ENCODE data around the gene CMPK1. TPM values are rescaled to one million over a fixed set of nuclear protein-coding genes. Genes with fewer than 3 reads are reported as not detected.

The CMPK1 gene
- total RNA-seq, 2 experiments from 2014 or later, result 99.7 to 101 TPM

GRCh38 chr1:47396671-47397196 lies 63.1 kb downstream of the CMPK1 start:
- POLR2A ChIA-PET, result no interaction called here
- Mint-ChIP-seq H3K4me3 (no peak overlapping the region), H3K9me3 (no peaks in the 10 kb centered on the region), H3K4me1 (ENCODE audit: low read depth) (no peaks in the 10 kb centered on the region), H3K27me3 (peaks cover 17% of the 10 kb centered on the region), H3K36me3 (ENCODE audit: low read depth) (no peaks in the 10 kb centered on the region), H3K27ac (no peak overlapping the region)
- CTCF ChIA-PET, result interaction anchor here (1.3 to 2.0 kb wide), 2 partner anchors 8 to 39 kb away, joined by 4 to 13 read pairs; no protein-coding TSS in a partner anchor
- ATAC-seq, result no peak
- DNase-seq, result no peak
- intact Hi-C loops (cut with micrococcal nuclease), result no loop called here
- no peak for TF ChIP-seq CTCF (IDR thresholded peaks at IDR 0.05)

- H3K4me1 Mint-ChIP-seq (ENCODE audit: low read depth), result no peaks in the 10 kb centered on the region
- no peaks in the 10 kb centered on the region for H3K36me3 Mint-ChIP-seq (ENCODE audit: low read depth)
- DNase-seq (no peak), ATAC-seq (no peak)
- no peak overlapping the region for H3K27ac Mint-ChIP-seq
- H3K4me3 Mint-ChIP-seq, result no peak overlapping the region
- ChIA-PET CTCF (interaction anchor here (0.7 to 1.7 kb wide), 3 partner anchors 10 to 327 kb away, joined by 3 to 9 read pairs (median 5); partner anchors contain the start of gene FOXD2), POLR2A (no interaction called here)
- no peaks in the 10 kb centered on the region for H3K9me3 Mint-ChIP-seq
- intact Hi-C loops (cut with micrococcal nuclease), result no loop called here
- peaks cover 15% of the 10 kb centered on the region for H3K27me3 Mint-ChIP-seq
- TF ChIP-seq CTCF (IDR thresholded peaks at IDR 0.05), result no peak
Measured at GRCh38 chr1:47399138-47399845, 65.7 kb downstream of the CMPK1 start.

- H3K4me1 Mint-ChIP-seq (ENCODE audit: low read depth), result no peaks in the 10 kb centered on the region
- DNase-seq (no peak), ATAC-seq (no peak)
- H3K27me3 Mint-ChIP-seq, result peaks cover 15% of the 10 kb centered on the region
- ChIA-PET POLR2A (no interaction called here), CTCF (interaction anchor here (0.7 to 0.9 kb wide), 2 partner anchors 38 to 326 kb away, joined by 3 to 5 read pairs; partner anchors contain the start of gene FOXD2)
- H3K36me3 Mint-ChIP-seq (ENCODE audit: low read depth), result no peaks in the 10 kb centered on the region
- H3K9me3 Mint-ChIP-seq, result no peaks in the 10 kb centered on the region
- TF ChIP-seq CTCF (IDR thresholded peaks at IDR 0.05), result no peak
- intact Hi-C loops (cut with micrococcal nuclease), result no loop called here
- no peak overlapping the region for H3K4me3 Mint-ChIP-seq
- no peak overlapping the region for H3K27ac Mint-ChIP-seq
Measured at GRCh38 chr1:47399846-47400155, 66.2 kb downstream of the CMPK1 start.

GRCh38 chr1:47401761-47402160 lies 68.2 kb downstream of the CMPK1 start:
- no peaks in the 10 kb centered on the region for H3K36me3 Mint-ChIP-seq (ENCODE audit: low read depth)
- CTCF ChIA-PET, result interaction anchor here (0.6 to 1.4 kb wide), 5 partner anchors 14 to 128 kb away, joined by 3 to 5 read pairs (median 3); partner anchors contain the start of gene FOXD2

More at GRCh38 chr1:47401761-47402160, 68.2 kb downstream of the CMPK1 start:
- DNase-seq, result no peak
- peaks cover 15% of the 10 kb centered on the region for H3K27me3 Mint-ChIP-seq
- POLR2A ChIA-PET, result no interaction called here
- no peaks in the 10 kb centered on the region for H3K4me1 Mint-ChIP-seq (ENCODE audit: low read depth)
- no peak overlapping the region for H3K4me3 Mint-ChIP-seq
- intact Hi-C loops (cut with micrococcal nuclease), result no loop called here
- TF ChIP-seq CTCF (IDR thresholded peaks at IDR 0.05), result no peak
- H3K27ac Mint-ChIP-seq, result no peak overlapping the region
- ATAC-seq, result no peak
- no peaks in the 10 kb centered on the region for H3K9me3 Mint-ChIP-seq
